ENCODE measurements around the gene MYO5B. TPM values are rescaled to one million over a fixed set of nuclear protein-coding genes. Genes with fewer than 3 reads are reported as not detected.

The MYO5B gene
- total and polyA plus RNA-seq, 2 of the 4 experiments (the other 2 are of a cell fraction) = 0.24 to 0.54 TPM

- Histone ChIP-seq H3K9ac (ENCODE audit: low read depth, low read length) (no peak overlapping the region), H2BK120ac (ENCODE audit: low read depth, low read length) (no peak overlapping the region), H3K4me3 (ENCODE audit: insufficient read depth, low read depth, low read length) (no peak overlapping the region), H3K4me1 (ENCODE audit: control insufficient read depth, insufficient read depth, low read length) (no peaks in the 10 kb centered on the region), H2BK5ac (ENCODE audit: low read depth, low read length, poor library complexity, severe bottlenecking) (no peak overlapping the region), H2AK5ac (ENCODE audit: low read depth, low read length) (no peak overlapping the region), H3K27ac (ENCODE audit: insufficient read depth, low read length) (no peak overlapping the region), H3K79me1 (ENCODE audit: low read depth in 1 of 2, low read length in 2 of 2) (no peaks in the 10 kb centered on the region), H2BK15ac (ENCODE audit: low read depth, low read length) (no peak overlapping the region), H3K9me3 (ENCODE audit: control insufficient read depth, insufficient read depth, low read length) (no peaks in the 10 kb centered on the region), H4K20me1 (ENCODE audit: insufficient read depth, low read length) (no peaks in the 10 kb centered on the region), H4K5ac (ENCODE audit: low read depth, low read length) (no peak overlapping the region), H2BK20ac (ENCODE audit: low read depth, low read length) (no peak overlapping the region), H3K9me1 (ENCODE audit: insufficient read depth, low read length) (no peaks in the 10 kb centered on the region), H4K8ac (ENCODE audit: low read depth in 2 of 2, low read length in 2 of 2) (no peak overlapping the region), H3K14ac (replicated peaks; ENCODE audit: low read depth, low read length) (no peak overlapping the region), H3K4ac (ENCODE audit: low read depth, low read length) (no peak overlapping the region), H3K27me3 (ENCODE audit: control insufficient read depth, insufficient read depth, low read length) (no peaks in the 10 kb centered on the region; the same call in 1 of the 2 replicates), H3K18ac (ENCODE audit: low read depth, low read length) (no peak overlapping the region), H4K91ac (ENCODE audit: insufficient read depth, low read depth, low read length) (no peak overlapping the region), H2AFZ (replicated peaks; ENCODE audit: low read length, poor library complexity) (no peak overlapping the region), H2AK9ac (replicated peaks; ENCODE audit: low read depth, low read length, poor library complexity) (no peak overlapping the region), H3K36me3 (ENCODE audit: control insufficient read depth, insufficient read depth, low read length) (no peaks in the 10 kb centered on the region), H3K23ac (ENCODE audit: low read depth, low read length) (no peak overlapping the region), H3K4me2 (ENCODE audit: low read depth, low read length) (no peak overlapping the region), H3K56ac (ENCODE audit: extremely low read depth, insufficient read depth, low read length) (no peak overlapping the region)
- ATAC-seq (ENCODE audit: low read depth) (no peak), DNase-seq (no peak)
- WGBS, 2 experiments (ENCODE audit: extremely low coverage in 2 of 2, insufficient read length in 1 of 2) = 17% methylated on average over 1 of the region's 6 CpGs; no CpG with 5 or more reads in 1 of the 2 experiments
- CTCF ChIA-PET = no interaction called here
- POLR2A ChIA-PET (ENCODE audit: unreplicated experiment) = no interaction called here
- in situ Hi-C loops (cut with MboI; ENCODE audit: low sequenced_read_pairs) = no loop called here
- intact Hi-C loops (cut with micrococcal nuclease) = no loop called here
- TF ChIP-seq NFE2L2 (IDR thresholded peaks at IDR 0.05; ENCODE audit: low read depth, low read length) (no peak), POLR2A (IDR thresholded peaks at IDR 0.05; ENCODE audit: low read depth, low read length) (no peak), MAFK (IDR thresholded peaks at IDR 0.05; ENCODE audit: low read depth, low read length) (no peak), CEBPB (IDR thresholded peaks at IDR 0.05; ENCODE audit: low read depth, low read length) (no peak), RAD21 (IDR thresholded peaks at IDR 0.05; ENCODE audit: low read length) (no peak), MAZ (IDR thresholded peaks at IDR 0.05; ENCODE audit: borderline replicate concordance, low read depth, low read length) (no peak), MXI1 (IDR thresholded peaks at IDR 0.05; ENCODE audit: borderline replicate concordance, low read depth, low read length) (no peak), ELK1 (IDR thresholded peaks at IDR 0.05; ENCODE audit: borderline replicate concordance, low read depth, low read length) (no peak)
- TF ChIP-seq, protein P1, sequence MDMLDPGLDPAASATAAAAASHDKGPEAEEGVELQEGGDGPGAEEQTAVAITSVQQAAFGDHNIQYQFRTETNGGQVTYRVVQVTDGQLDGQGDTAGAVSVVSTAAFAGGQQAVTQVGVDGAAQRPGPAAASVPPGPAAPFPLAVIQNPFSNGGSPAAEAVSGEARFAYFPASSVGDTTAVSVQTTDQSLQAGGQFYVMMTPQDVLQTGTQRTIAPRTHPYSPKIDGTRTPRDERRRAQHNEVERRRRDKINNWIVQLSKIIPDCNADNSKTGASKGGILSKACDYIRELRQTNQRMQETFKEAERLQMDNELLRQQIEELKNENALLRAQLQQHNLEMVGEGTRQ (IDR thresholded peaks at IDR 0.05; ENCODE audit: low read depth, low read length) = no peak
- no TSS peak for BruUV-seq (replicated peaks)
- dilution Hi-C loops (cut with HindIII; ENCODE audit: low sequenced_read_pairs, unreplicated experiment) = no loop called here
Measured at GRCh38 chr18:49901862-49902340, 293.0 kb downstream of the MYO5B start.

All from IMR-90 (cell line).